HepG2 (cell line): ENCODE measurements around the gene AUP1. TPM values are rescaled to one million over a fixed set of nuclear protein-coding genes. Genes with fewer than 3 reads are reported as not detected.

Source experiments
- AKAP8 ChIP-seq: sonication (generic); formaldehyde crosslinking; IDR thresholded peaks from 2 replicates; pipeline ENCODE4 v1.5.1; 2020; ENCODE audit warnings: mild to moderate bottlenecking, missing genetic modification reagents
- CBX5 ChIP-seq: sonication (generic); formaldehyde crosslinking; IDR thresholded peaks from 2 replicates; pipeline ENCODE4 v1.4.0; 2020; ENCODE audit warnings: missing genetic modification reagents, borderline replicate concordance
- CEBPB ChIP-seq: IDR thresholded peaks from 2 replicates; pipeline ENCODE4 v1.6.1; 2011; ENCODE audit warnings: low read depth, low read length, improper control_type of control experiment, borderline replicate concordance
- DRAP1 ChIP-seq: IDR thresholded peaks from 2 replicates; pipeline ENCODE4 v1.6.1; 2016; ENCODE audit warnings: missing genetic modification reagents, missing compliant biosample characterization
- IRX3 ChIP-seq: sonication (generic); formaldehyde crosslinking; IDR thresholded peaks from 2 replicates; pipeline ENCODE4 v1.8.1; 2023; ENCODE audit warnings: mild to moderate bottlenecking, low read depth, missing genetic modification reagents, borderline replicate concordance
- KDM6A ChIP-seq: IDR thresholded peaks from 2 replicates; pipeline ENCODE4 v1.6.1; 2016; ENCODE audit warnings: low read depth
- NFYB ChIP-seq: sonication (generic); formaldehyde crosslinking; IDR thresholded peaks from 2 replicates; pipeline ENCODE4 v1.4.0; 2020; ENCODE audit warnings: missing genetic modification reagents
- NR1H2 ChIP-seq: sonication (generic); formaldehyde crosslinking; IDR thresholded peaks from 2 replicates; pipeline ENCODE4 v1.8.1; 2022; ENCODE audit warnings: low read depth, missing genetic modification reagents, borderline replicate concordance
- PHF21A ChIP-seq: sonication (generic); formaldehyde crosslinking; IDR thresholded peaks from 2 replicates; pipeline ENCODE4 v1.5.0; 2020; ENCODE audit warnings: mild to moderate bottlenecking, missing genetic modification reagents
- PHF8 ChIP-seq: sonication (generic); formaldehyde crosslinking; IDR thresholded peaks from 2 replicates; pipeline ENCODE4 v1.5.0; 2020; ENCODE audit warnings: missing genetic modification reagents
- REL ChIP-seq: sonication (generic); formaldehyde crosslinking; conservative IDR thresholded peaks from 2 replicates; pipeline ENCODE4 v1.8.0; 2022; ENCODE audit warnings: mild to moderate bottlenecking, missing genetic modification reagents, moderate library complexity
- SRSF4 ChIP-seq: fragments of 200-400 bp; formaldehyde crosslinking; IDR thresholded peaks from one replicate; pipeline ENCODE4 v1.6.1; 2018; ENCODE audit warnings: mild to moderate bottlenecking, low read depth, low read length, moderate library complexity; ENCODE audit not compliant: poor library complexity, severe bottlenecking
- TAF15 ChIP-seq: fragments of 200-400 bp; formaldehyde crosslinking; IDR thresholded peaks from one replicate; pipeline ENCODE4 v1.6.1; 2018; ENCODE audit warnings: mild to moderate bottlenecking, low read depth, low read length; ENCODE audit not compliant: poor library complexity, severe bottlenecking
- U2AF2 ChIP-seq: fragments of 200-400 bp; formaldehyde crosslinking; IDR thresholded peaks from 2 replicates; pipeline ENCODE4 v1.6.1; 2017; ENCODE audit warnings: low read depth, mild to moderate bottlenecking, low read length
- ZBTB46 ChIP-seq: sonication (generic); formaldehyde crosslinking; IDR thresholded peaks from 2 replicates; pipeline ENCODE4 v1.4.0; 2020; ENCODE audit warnings: mild to moderate bottlenecking, missing genetic modification reagents, borderline replicate concordance
- ZKSCAN1 ChIP-seq: fragments of 150-350 bp; IDR thresholded peaks from 2 replicates; pipeline ENCODE4 v1.6.1; 2014; ENCODE audit warnings: low read length
- ZNF263 ChIP-seq: sonication (generic); formaldehyde crosslinking; IDR thresholded peaks from 2 replicates; pipeline ENCODE4 v1.4.0; 2020; ENCODE audit warnings: missing genetic modification reagents
- ZNF264 ChIP-seq: sonication (generic); formaldehyde crosslinking; IDR thresholded peaks from 2 replicates; pipeline ENCODE4 v1.4.0; 2020; ENCODE audit warnings: missing genetic modification reagents
- ZNF550 ChIP-seq: sonication (generic); formaldehyde crosslinking; IDR thresholded peaks from 2 replicates; pipeline ENCODE4 v1.4.0; 2020; ENCODE audit warnings: mild to moderate bottlenecking, missing genetic modification reagents, borderline replicate concordance
- ZNF761 ChIP-seq: sonication (generic); formaldehyde crosslinking; conservative IDR thresholded peaks from 2 replicates; pipeline ENCODE4 v1.4.0; 2020; ENCODE audit warnings: mild to moderate bottlenecking, missing genetic modification reagents
- polyA plus RNA-seq, 8 experiments: library from polyadenylated mRNA; depleted of rRNA in 3 of 8; stranded (reverse) in 7 of 8; unstranded in 1 of 8; fragments of >200 nt; fragmentation: Illumina TruSeq in 4 of 8; extraction: Trizol in 4 of 8; gene quantifications; 2 replicates each; pipeline versions ENCODE4 v1.2.1 to v1.2.3, GENCODE V29; 2011 to 2016; ENCODE audit warnings: low read depth in 4 of 8, missing spikeins in 1 of 8, mixed read lengths in 1 of 8; ENCODE audit not compliant: insufficient read depth in 1 of 8
- total RNA-seq, 5 experiments: library from RNA; depleted of rRNA; stranded (reverse); fragments of >200 nt; fragmentation: Illumina TruSeq; extraction: Trizol; gene quantifications; 2 replicates each; pipeline ENCODE4 v1.2.3, GENCODE V29; 2016; ENCODE audit warnings: low read depth in 1 of 5
- TF ChIP-seq, protein P1 (sequence below): sonication (generic); formaldehyde crosslinking; IDR thresholded peaks from 2 replicates; pipeline ENCODE4 v1.4.0; 2020; ENCODE audit warnings: missing genetic modification reagents
- TF ChIP-seq, protein P2 (sequence below): sonication (generic); formaldehyde crosslinking; IDR thresholded peaks from 2 replicates; pipeline ENCODE4 v1.4.0; 2020; ENCODE audit warnings: missing genetic modification reagents
- TF ChIP-seq, protein P3 (sequence below): sonication (generic); formaldehyde crosslinking; IDR thresholded peaks from 2 replicates; pipeline ENCODE4 v1.5.0; 2020; ENCODE audit warnings: missing genetic modification reagents, mild to moderate bottlenecking, borderline replicate concordance

AUP1 gene
- total and polyA plus RNA-seq, 2 of the 13 experiments (the other 11 are each of a cell fraction or from before 2014, with no cell fraction given): 174 to 267 TPM

GRCh38 chr2:74507145-74507925, 22.2 kb downstream of the AUP1 start, which contains the start of gene PCGF1 (continued):
- TF ChIP-seq ZBTB46: no peak
- TF ChIP-seq ZKSCAN1: 0 out of 2 replicates have a peak, but pooled peaks have one; percentile 11
- no peak for TF ChIP-seq SRSF4
- TF ChIP-seq PHF8 (CRISPR knock-in tag): peak; percentile 90
- peak; percentile 96 for TF ChIP-seq AKAP8 (CRISPR knock-in tag)
- TF ChIP-seq REL: peak; percentile 90
- TF ChIP-seq, protein P1, sequence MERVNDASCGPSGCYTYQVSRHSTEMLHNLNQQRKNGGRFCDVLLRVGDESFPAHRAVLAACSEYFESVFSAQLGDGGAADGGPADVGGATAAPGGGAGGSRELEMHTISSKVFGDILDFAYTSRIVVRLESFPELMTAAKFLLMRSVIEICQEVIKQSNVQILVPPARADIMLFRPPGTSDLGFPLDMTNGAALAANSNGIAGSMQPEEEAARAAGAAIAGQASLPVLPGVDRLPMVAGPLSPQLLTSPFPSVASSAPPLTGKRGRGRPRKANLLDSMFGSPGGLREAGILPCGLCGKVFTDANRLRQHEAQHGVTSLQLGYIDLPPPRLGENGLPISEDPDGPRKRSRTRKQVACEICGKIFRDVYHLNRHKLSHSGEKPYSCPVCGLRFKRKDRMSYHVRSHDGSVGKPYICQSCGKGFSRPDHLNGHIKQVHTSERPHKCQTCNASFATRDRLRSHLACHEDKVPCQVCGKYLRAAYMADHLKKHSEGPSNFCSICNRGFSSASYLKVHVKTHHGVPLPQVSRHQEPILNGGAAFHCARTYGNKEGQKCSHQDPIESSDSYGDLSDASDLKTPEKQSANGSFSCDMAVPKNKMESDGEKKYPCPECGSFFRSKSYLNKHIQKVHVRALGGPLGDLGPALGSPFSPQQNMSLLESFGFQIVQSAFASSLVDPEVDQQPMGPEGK (CRISPR knock-in tag): peak; percentile 94
- peak; percentile 75 for TF ChIP-seq NFYB (CRISPR knock-in tag)
- no peak for TF ChIP-seq IRX3 (CRISPR knock-in tag)
- 0 out of 2 replicates have a peak, but pooled peaks have one; percentile 15 for TF ChIP-seq ZNF550 (CRISPR knock-in tag)
- TF ChIP-seq, protein P2, sequence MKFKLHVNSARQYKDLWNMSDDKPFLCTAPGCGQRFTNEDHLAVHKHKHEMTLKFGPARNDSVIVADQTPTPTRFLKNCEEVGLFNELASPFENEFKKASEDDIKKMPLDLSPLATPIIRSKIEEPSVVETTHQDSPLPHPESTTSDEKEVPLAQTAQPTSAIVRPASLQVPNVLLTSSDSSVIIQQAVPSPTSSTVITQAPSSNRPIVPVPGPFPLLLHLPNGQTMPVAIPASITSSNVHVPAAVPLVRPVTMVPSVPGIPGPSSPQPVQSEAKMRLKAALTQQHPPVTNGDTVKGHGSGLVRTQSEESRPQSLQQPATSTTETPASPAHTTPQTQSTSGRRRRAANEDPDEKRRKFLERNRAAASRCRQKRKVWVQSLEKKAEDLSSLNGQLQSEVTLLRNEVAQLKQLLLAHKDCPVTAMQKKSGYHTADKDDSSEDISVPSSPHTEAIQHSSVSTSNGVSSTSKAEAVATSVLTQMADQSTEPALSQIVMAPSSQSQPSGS (CRISPR knock-in tag): peak; percentile 79
- TF ChIP-seq KDM6A (CRISPR knock-in tag): no peak
- TF ChIP-seq PHF21A (CRISPR knock-in tag): peak; percentile 49
- peak; percentile 92 for TF ChIP-seq CEBPB
- TF ChIP-seq U2AF2: no peak
- TF ChIP-seq ZNF761 (CRISPR knock-in tag): peak; percentile 64
- no peak for TF ChIP-seq TAF15
- peak; percentile 80 for TF ChIP-seq DRAP1
- TF ChIP-seq, protein P3, sequence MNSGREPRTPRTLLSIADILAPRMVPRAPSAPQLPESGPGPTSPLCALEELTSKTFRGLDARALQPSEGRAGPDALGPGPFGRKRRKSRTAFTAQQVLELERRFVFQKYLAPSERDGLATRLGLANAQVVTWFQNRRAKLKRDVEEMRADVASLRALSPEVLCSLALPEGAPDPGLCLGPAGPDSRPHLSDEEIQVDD (CRISPR knock-in tag): peak; percentile 55; the same call in 1 of the 2 replicates
- TF ChIP-seq NR1H2 (CRISPR knock-in tag): no peak; the same call in 1 of the 2 replicates
- peak; percentile 95 for TF ChIP-seq CBX5
- peak; percentile 76 for TF ChIP-seq ZNF264 (CRISPR knock-in tag)
- TF ChIP-seq ZNF263 (CRISPR knock-in tag): peak; percentile 76
